ENCODE data around the gene BTBD17.

The BTBD17 gene

GRCh38 chr17:74314877-74315276 is 46.8 kb downstream of the BTBD17 start:
- no peak overlapping the region for H2BK5ac ChIP-seq (ENCODE audit: low read length)
- no peak overlapping the region for H3K4ac ChIP-seq (ENCODE audit: low read length)
- no peak overlapping the region for H3K4me2 ChIP-seq (ENCODE audit: insufficient read depth, low read length, poor library complexity, severe bottlenecking)
- WGBS, 2 donors (ENCODE audit: extremely low coverage in 2 of 2, insufficient read length in 2 of 2, insufficient replicate concordance in 1 of 2) = no CpG with 5 or more reads among the region's 15 CpGs
- H3K9ac ChIP-seq (ENCODE audit: low read depth, low read length, poor library complexity) = no peak overlapping the region
- H2BK12ac ChIP-seq (ENCODE audit: low read length) = no peak overlapping the region
- no peak overlapping the region for H2AFZ ChIP-seq (ENCODE audit: low read length)
- H2BK15ac ChIP-seq (ENCODE audit: low read length) = no peak overlapping the region
- no peaks in the 10 kb centered on the region for H3K36me3 ChIP-seq (replicated peaks in 1 of 2; ENCODE audit: control insufficient read depth in 2 of 2, insufficient read depth in 2 of 2, low read length in 2 of 2)
- DNase-seq (ENCODE audit: low spot score) = no peak
- H3K79me1 ChIP-seq (ENCODE audit: low read depth, low read length) = no peaks in the 10 kb centered on the region
- no peak overlapping the region for H4K91ac ChIP-seq (ENCODE audit: low read depth, low read length, poor library complexity)
- H3K27ac ChIP-seq (replicated peaks; ENCODE audit: low read length) = no peak overlapping the region
- H3K18ac ChIP-seq (ENCODE audit: low read length) = peak overlapping the region; percentile 31
- H2BK120ac ChIP-seq (ENCODE audit: low read depth, low read length) = no peak overlapping the region
- no peak overlapping the region for H3K23ac ChIP-seq (ENCODE audit: low read depth, low read length, poor library complexity)
- H3K4me3 ChIP-seq (ENCODE audit: low read length in 2 of 2) = peak overlapping the region in 1 of 2 donors; percentile 12
- H3K14ac ChIP-seq (ENCODE audit: low read length) = no peak overlapping the region
- H4K8ac ChIP-seq (ENCODE audit: low read depth, low read length) = no peak overlapping the region
- H2AK5ac ChIP-seq (ENCODE audit: low read depth, low read length) = peak overlapping the region; percentile 19
- peaks cover 0 to 3% of the 10 kb centered on the region in 2 donors for H3K9me3 ChIP-seq (replicated peaks in 1 of 2; ENCODE audit: control insufficient read depth in 2 of 2, insufficient read depth in 1 of 2, low read depth in 1 of 2, low read length in 2 of 2)
- peaks cover 0 to 35% (median 2%) of the 10 kb centered on the region in 3 experiments for H3K27me3 ChIP-seq (ENCODE audit: control insufficient read depth in 3 of 3, insufficient read depth in 3 of 3, low read depth in 1 of 3, low read length in 3 of 3)
- H3K4me1 ChIP-seq (ENCODE audit: control insufficient read depth in 2 of 2, insufficient read depth in 1 of 2, low read depth in 1 of 2, low read length in 2 of 2) = peaks cover 0 to 3% of the 10 kb centered on the region in 2 donors

GRCh38 chr17:74309902-74310301 is 51.8 kb downstream of the BTBD17 start:
- Histone ChIP-seq H3K4me2 (ENCODE audit: insufficient read depth, low read length, poor library complexity, severe bottlenecking) (no peak overlapping the region), H2AK5ac (ENCODE audit: low read depth, low read length) (no peak overlapping the region), H3K18ac (ENCODE audit: low read length) (peak overlapping the region; percentile 64), H2BK5ac (ENCODE audit: low read length) (no peak overlapping the region), H2BK12ac (ENCODE audit: low read length) (peak overlapping the region; percentile 58), H2BK15ac (ENCODE audit: low read length) (no peak overlapping the region), H3K23ac (ENCODE audit: low read depth, low read length, poor library complexity) (no peak overlapping the region), H3K9ac (ENCODE audit: low read depth, low read length, poor library complexity) (no peak overlapping the region), H3K4ac (ENCODE audit: low read length) (no peak overlapping the region), H4K91ac (ENCODE audit: low read depth, low read length, poor library complexity) (no peak overlapping the region), H3K4me3 (ENCODE audit: low read length in 2 of 2) (no peak overlapping the region), H3K4me1 (ENCODE audit: control insufficient read depth in 2 of 2, insufficient read depth in 1 of 2, low read depth in 1 of 2, low read length in 2 of 2) (no peaks in the 10 kb centered on the region), H2AFZ (ENCODE audit: low read length) (no peak overlapping the region), H3K79me1 (ENCODE audit: low read depth, low read length) (no peaks in the 10 kb centered on the region), H3K27me3 (ENCODE audit: control insufficient read depth in 3 of 3, insufficient read depth in 3 of 3, low read depth in 1 of 3, low read length in 3 of 3) (peaks cover 0 to 18% (median 0%) of the 10 kb centered on the region in 3 experiments), H2BK120ac (ENCODE audit: low read depth, low read length) (no peak overlapping the region), H4K8ac (ENCODE audit: low read depth, low read length) (no peak overlapping the region), H3K9me3 (replicated peaks in 1 of 2; ENCODE audit: control insufficient read depth in 2 of 2, insufficient read depth in 1 of 2, low read depth in 1 of 2, low read length in 2 of 2) (peaks cover 0 to 3% of the 10 kb centered on the region in 2 donors), H3K14ac (ENCODE audit: low read length) (no peak overlapping the region), H3K27ac (replicated peaks; ENCODE audit: low read length) (no peak overlapping the region), H3K36me3 (replicated peaks in 1 of 2; ENCODE audit: control insufficient read depth in 2 of 2, insufficient read depth in 2 of 2, low read length in 2 of 2) (no peaks in the 10 kb centered on the region)
- no CpG with 5 or more reads among the region's 12 CpGs for WGBS, 2 donors (ENCODE audit: extremely low coverage in 2 of 2, insufficient read length in 2 of 2, insufficient replicate concordance in 1 of 2)
- DNase-seq (ENCODE audit: low spot score) = no peak

DNA sequence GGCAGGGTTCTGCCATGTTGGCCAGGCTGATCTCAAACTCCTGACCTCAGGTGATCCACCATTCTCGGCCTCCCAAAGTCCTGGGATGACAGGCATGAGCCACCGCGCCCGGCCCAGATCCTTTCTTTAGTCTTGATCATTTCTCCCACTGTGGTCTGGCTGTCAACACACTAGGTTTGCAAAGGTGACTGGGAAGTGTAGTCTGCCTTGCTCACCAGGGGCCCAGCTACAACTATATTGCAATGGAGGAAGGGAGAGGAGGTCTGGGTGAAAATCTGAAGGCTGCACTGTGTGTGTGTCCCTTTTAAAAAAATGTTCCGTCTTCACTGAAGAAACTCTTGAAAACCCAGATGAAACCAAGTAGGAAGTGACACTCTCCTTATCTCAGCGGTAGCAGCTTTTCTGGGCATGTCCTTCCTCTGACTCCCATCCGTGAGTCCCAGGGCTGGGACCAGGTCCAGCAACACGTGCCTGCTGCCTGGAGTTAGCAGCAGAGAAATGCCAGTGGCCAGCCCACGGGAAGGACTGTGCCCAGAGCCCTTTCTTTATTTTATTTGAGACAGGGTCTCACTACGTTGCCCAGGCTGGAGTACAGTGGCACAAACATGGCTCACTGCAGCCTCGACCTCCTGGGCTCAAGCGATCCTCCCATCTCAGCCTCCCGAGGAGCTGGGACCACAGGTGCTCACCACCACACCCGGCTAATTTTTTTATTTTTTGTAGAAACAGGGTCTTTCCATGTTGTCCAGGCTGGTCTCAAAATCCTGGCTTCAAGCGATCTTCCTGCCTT is 53.5 kb downstream of the BTBD17 start:
- no peak overlapping the region for H2AK5ac ChIP-seq (ENCODE audit: low read depth, low read length)
- no peaks in the 10 kb centered on the region for H3K36me3 ChIP-seq (replicated peaks in 1 of 2; ENCODE audit: control insufficient read depth in 2 of 2, insufficient read depth in 2 of 2, low read length in 2 of 2)
- no peak overlapping the region for H3K23ac ChIP-seq (ENCODE audit: low read depth, low read length, poor library complexity)
- no peak overlapping the region for H3K9ac ChIP-seq (ENCODE audit: low read depth, low read length, poor library complexity)
- H2BK15ac ChIP-seq (ENCODE audit: low read length) = no peak overlapping the region
- peaks cover 0 to 2% of the 10 kb centered on the region in 2 donors for H3K4me1 ChIP-seq (ENCODE audit: control insufficient read depth in 2 of 2, insufficient read depth in 1 of 2, low read depth in 1 of 2, low read length in 2 of 2)
- no peak overlapping the region for H4K8ac ChIP-seq (ENCODE audit: low read depth, low read length)
- no peak overlapping the region for H4K91ac ChIP-seq (ENCODE audit: low read depth, low read length, poor library complexity)
- no peak overlapping the region for H3K4me3 ChIP-seq (ENCODE audit: low read length in 2 of 2)
- no CpG with 5 or more reads among the region's 15 CpGs for WGBS, 2 donors (ENCODE audit: extremely low coverage in 2 of 2, insufficient read length in 2 of 2, insufficient replicate concordance in 1 of 2)
- peaks cover 0 to 5% (median 0%) of the 10 kb centered on the region in 3 experiments for H3K27me3 ChIP-seq (ENCODE audit: control insufficient read depth in 3 of 3, insufficient read depth in 3 of 3, low read depth in 1 of 3, low read length in 3 of 3)
- no peak overlapping the region for H2AFZ ChIP-seq (ENCODE audit: low read length)
- no peak overlapping the region for H3K4ac ChIP-seq (ENCODE audit: low read length)
- no peaks in the 10 kb centered on the region for H3K79me1 ChIP-seq (ENCODE audit: low read depth, low read length)
- no peak overlapping the region for H3K4me2 ChIP-seq (ENCODE audit: insufficient read depth, low read length, poor library complexity, severe bottlenecking)
- H3K14ac ChIP-seq (ENCODE audit: low read length) = no peak overlapping the region
- no peak overlapping the region for H2BK120ac ChIP-seq (ENCODE audit: low read depth, low read length)
- H3K27ac ChIP-seq (replicated peaks; ENCODE audit: low read length) = no peak overlapping the region
- no peak overlapping the region for H3K18ac ChIP-seq (ENCODE audit: low read length)
- H2BK12ac ChIP-seq (ENCODE audit: low read length) = no peak overlapping the region
- peaks cover 0 to 3% of the 10 kb centered on the region in 2 donors for H3K9me3 ChIP-seq (replicated peaks in 1 of 2; ENCODE audit: control insufficient read depth in 2 of 2, insufficient read depth in 1 of 2, low read depth in 1 of 2, low read length in 2 of 2)
- DNase-seq (ENCODE audit: low spot score) = no peak
- no peak overlapping the region for H2BK5ac ChIP-seq (ENCODE audit: low read length)
